Endothelial cell of umbilical vein (primary cell): ENCODE results near the gene RASGRP1. TPM values are rescaled to one million over a fixed set of nuclear protein-coding genes. Genes with fewer than 3 reads are reported as not detected.

Experiments used
- BruUV-seq: library from RNA; stranded (reverse); fragments of 400-500 nt; replicated peaks from 2 replicates; lab custom pipeline; 2021; lab: Mats Ljungman, UMichigan
- CTCF ChIA-PET: fragments of 300-600, 350-600 bp; sonication (Branson Sonifier 250); formaldehyde crosslinking; loops from one replicate; lab custom pipeline; 2021; ENCODE audit warnings: antibody characterized with exemption, inconsistent platforms; lab: Charles Lee
- POLR2A ChIA-PET: fragments of 300-600, 350-600 bp; sonication (Branson Sonifier 250); formaldehyde crosslinking; loops from one replicate; lab custom pipeline; 2021; ENCODE audit warnings: antibody characterized with exemption, inconsistent platforms; lab: Charles Lee
- DNase-seq: peaks from one replicate; pipeline ENCODE4 v3.0.0-alpha.2; 2011; ENCODE audit warnings: low read depth, low spot score
- FAIRE-seq: peaks from 2 replicates; lab custom pipeline; 2011; peaks lifted over from hg19 to GRCh38; lab: Jason Lieb, UNC
- H2AFZ ChIP-seq: 2 replicates; pipeline ENCODE4 v1.6.0; 2012; ENCODE audit warnings: low read depth, low read length, control low read depth, inconsistent platforms
- H3K27ac ChIP-seq: 2 replicates; pipeline ENCODE4 v1.5.1; 2011; ENCODE audit warnings: low read depth, mild to moderate bottlenecking, control low read depth, low read length, moderate library complexity; ENCODE audit not compliant: insufficient read depth
- H3K27me3 ChIP-seq, 2 experiments: 2 replicates each; pipeline versions ENCODE4 v1.6.0 to v1.6.1; 2011; ENCODE audit warnings: low read length in 2 of 2, mixed read lengths in 1 of 2; ENCODE audit not compliant: control insufficient read depth in 2 of 2, insufficient read depth in 2 of 2
- H3K36me3 ChIP-seq, 2 experiments: 2 replicates in 1 of 2; 3 replicates in 1 of 2; pipeline ENCODE4 v1.5.1; 2011; ENCODE audit warnings: low read length in 2 of 2, mild to moderate bottlenecking in 1 of 2, moderate library complexity in 1 of 2; ENCODE audit not compliant: control insufficient read depth in 2 of 2, insufficient read depth in 2 of 2; ENCODE audit errors: extremely low read depth in 1 of 2
- H3K4me1 ChIP-seq: 3 replicates; pipeline ENCODE4 v1.5.1; 2011; ENCODE audit warnings: mild to moderate bottlenecking, low read length; ENCODE audit not compliant: control insufficient read depth, insufficient read depth; ENCODE audit errors: extremely low read depth
- H3K4me2 ChIP-seq: 2 replicates; pipeline ENCODE4 v1.6.1; 2011; ENCODE audit warnings: low read length, control low read depth, mixed read lengths; ENCODE audit not compliant: insufficient read depth
- H3K4me3 ChIP-seq, 3 experiments: fragments of 200-600 bp in 1 of 3; sonication (generic), shearing (Covaris generic) in 1 of 3; replicated peaks in 1 of 3; 2 replicates each; pipeline ENCODE4 v1.5.1; 2011 to 2016; ENCODE audit warnings: control low read depth in 3 of 3, low read length in 3 of 3, mild to moderate bottlenecking in 2 of 3, inconsistent platforms in 1 of 3, low read depth in 1 of 3, moderate library complexity in 1 of 3; ENCODE audit not compliant: insufficient read depth in 1 of 3
- H3K79me2 ChIP-seq: 2 replicates; pipeline ENCODE4 v1.6.0; 2012; ENCODE audit warnings: low read length, inconsistent platforms; ENCODE audit not compliant: control insufficient read depth, insufficient read depth
- H3K9ac ChIP-seq: replicated peaks from 2 replicates; pipeline ENCODE3; 2011; ENCODE audit warnings: low read length, control low read depth; ENCODE audit not compliant: insufficient read depth; ENCODE audit errors: extremely low read depth
- H3K9me1 ChIP-seq: replicated peaks from 3 replicates; pipeline ENCODE4 v1.6.0; 2011; ENCODE audit warnings: mild to moderate bottlenecking, low read length; ENCODE audit not compliant: control insufficient read depth, insufficient read depth; ENCODE audit errors: extremely low read depth
- H3K9me3 ChIP-seq: replicated peaks from 2 replicates; pipeline ENCODE4 v1.5.1; 2012; ENCODE audit warnings: low read length, inconsistent platforms; ENCODE audit not compliant: control insufficient read depth, insufficient read depth
- H4K20me1 ChIP-seq: replicated peaks from 2 replicates; pipeline ENCODE3; 2011; ENCODE audit warnings: mild to moderate bottlenecking, low read length; ENCODE audit not compliant: control insufficient read depth, insufficient read depth; ENCODE audit errors: extremely low read depth
- CTCF ChIP-seq, 2 donors: IDR thresholded peaks; 1 replicate in 1 of 2; 2 replicates in 1 of 2; pipeline ENCODE4 v1.5.1; 2011; ENCODE audit warnings: low read length in 2 of 2, mild to moderate bottlenecking in 2 of 2, moderate library complexity in 2 of 2, control low read depth in 1 of 2, inconsistent platforms in 1 of 2, low read depth in 1 of 2; ENCODE audit not compliant: insufficient read depth in 1 of 2; ENCODE audit errors: extremely low read depth in 1 of 2
- EZH2 ChIP-seq: IDR thresholded peaks from 2 replicates; pipeline ENCODE4 v1.6.1; 2012; ENCODE audit warnings: borderline replicate concordance, low read depth, mild to moderate bottlenecking, moderate library complexity, low read length, inconsistent platforms; ENCODE audit not compliant: severe bottlenecking
- FOS ChIP-seq: IDR thresholded peaks from 2 replicates; pipeline ENCODE4 v1.6.1; 2011; ENCODE audit warnings: mild to moderate bottlenecking, low read length, moderate library complexity, borderline replicate concordance; ENCODE audit not compliant: insufficient read depth
- GATA2 ChIP-seq: IDR thresholded peaks from 2 replicates; pipeline ENCODE4 v1.7.0; 2011; ENCODE audit warnings: low read depth, mild to moderate bottlenecking, moderate library complexity, mixed read lengths, low read length; ENCODE audit not compliant: insufficient read length, insufficient read depth
- JUN ChIP-seq: IDR thresholded peaks from 2 replicates; pipeline ENCODE4 v1.6.1; 2011; ENCODE audit warnings: borderline replicate concordance, low read depth; ENCODE audit not compliant: insufficient read length, insufficient read depth
- MAX ChIP-seq: IDR thresholded peaks from 2 replicates; pipeline ENCODE4 v1.6.1; 2011; ENCODE audit not compliant: insufficient read depth, insufficient read length
- MYC ChIP-seq: IDR thresholded peaks from one replicate; pipeline ENCODE4 v1.6.1; 2011; ENCODE audit warnings: mild to moderate bottlenecking, low read depth, low read length
- POLR2A ChIP-seq: IDR thresholded peaks from 2 replicates; pipeline ENCODE4 v1.6.1; 2012; ENCODE audit warnings: low read depth, mild to moderate bottlenecking, control low read depth, low read length
- POLR2AphosphoS5 ChIP-seq: IDR thresholded peaks from 2 replicates; pipeline ENCODE4 v1.6.1; 2012; ENCODE audit warnings: low read depth, mild to moderate bottlenecking, control low read depth, low read length, moderate library complexity; ENCODE audit not compliant: insufficient read depth
- dilution Hi-C: fragments of 300-500 bp; cut with MboI; formaldehyde crosslinking; loops from one replicate; pipeline ENCODE4 v1.15.0; 2019; ENCODE audit warnings: low sequenced_read_pairs; ENCODE audit not compliant: extremely low pct_ligation_motif_present
- intact Hi-C: fragments of 100-400 bp; cut with micrococcal nuclease; formaldehyde crosslinking; loops from one replicate; pipeline ENCODE4 v1.10.0; 2022
- polyA plus RNA-seq, 4 experiments: library from polyadenylated mRNA; depleted of rRNA in 3 of 4; stranded (reverse) in 3 of 4; unstranded in 1 of 4; fragments of >200 nt; gene quantifications; 2 replicates each; pipeline versions ENCODE4 v1.2.1 to v1.2.3, GENCODE V29; 2011 to 2012; ENCODE audit warnings: missing spikeins in 1 of 4
- total RNA-seq: library from RNA; stranded (reverse); gene quantifications from 2 replicates; pipeline ENCODE4 v1.2.3, GENCODE V29; 2021

Gene RASGRP1
- total and polyA plus RNA-seq, 2 donors (not counting 3 experiments of a cell fraction or from before 2014, with no cell fraction given) = 0.15 to 0.38 TPM

DNA sequence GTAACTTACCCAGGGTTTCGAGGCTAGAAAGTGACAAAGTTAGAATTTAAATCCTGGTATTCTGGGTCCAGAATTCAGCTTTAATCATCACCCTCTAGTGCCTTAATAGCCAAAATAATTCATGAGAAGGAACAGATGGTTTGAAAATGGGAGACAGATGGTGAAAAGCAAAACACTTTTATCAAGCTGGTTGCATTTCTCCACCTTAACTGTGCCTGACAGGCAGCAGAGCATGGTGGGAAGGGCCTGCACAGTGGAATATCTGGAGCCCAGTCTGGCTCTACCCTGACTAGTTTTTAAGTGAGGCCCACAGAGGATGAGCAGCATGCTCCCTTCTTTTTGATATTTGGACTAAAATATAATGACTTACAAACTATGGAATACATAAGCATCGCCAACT lies 35.6 kb upstream of the RASGRP1 start:
- Histone ChIP-seq H3K4me3 (no peak overlapping the region), H3K4me2 (no peak overlapping the region), H3K9ac (no peak overlapping the region), H3K36me3 (no peaks in the 10 kb centered on the region), H2AFZ (no peak overlapping the region), H3K4me1 (no peaks in the 10 kb centered on the region), H3K79me2 (no peaks in the 10 kb centered on the region), H3K9me1 (no peaks in the 10 kb centered on the region), H3K9me3 (no peaks in the 10 kb centered on the region), H3K27me3 (peaks cover 10 to 11% of the 10 kb centered on the region in 2 experiments), H4K20me1 (no peaks in the 10 kb centered on the region), H3K27ac (no peak overlapping the region)
- FAIRE-seq (no peak), DNase-seq (no peak)
- ChIA-PET CTCF (interaction anchor here (1.6 to 2.8 kb wide), 2 partner anchors 11 to 36 kb away, joined by 4 to 12 read pairs; partner anchors contain the start of gene RASGRP1), POLR2A (no interaction called here)
- TF ChIP-seq CTCF (IDR thresholded peaks at IDR 0.05; ENCODE audit: extremely low read depth in 1 of 2, insufficient read depth in 1 of 2, low read depth in 1 of 2, low read length in 2 of 2) = no peak
- no peak for TF ChIP-seq FOS
- no peak for TF ChIP-seq MYC
- no peak for TF ChIP-seq POLR2AphosphoS5
- TF ChIP-seq JUN = no peak
- TF ChIP-seq MAX = no peak
- no peak for TF ChIP-seq GATA2
- no peak for TF ChIP-seq POLR2A
- TF ChIP-seq EZH2 = no peak
- BruUV-seq = no TSS peak
- intact Hi-C loops = no loop called here
- dilution Hi-C loops = no loop called here
